HG03520 (cell line): ENCODE results near the gene KBTBD13.

ENCODE experiments used
- ATAC-seq: cut with Tn5 transposase; IDR thresholded peaks from one replicate; pipeline ENCODE4 v1.9.1; 2021; ENCODE audit warnings: mild to moderate bottlenecking, moderate library complexity; ENCODE audit not compliant: unreplicated experiment

KBTBD13 gene

GRCh38 chr15:65105038-65105437 is 28.5 kb downstream of the KBTBD13 start:
- ATAC-seq = no peak

- no peak for ATAC-seq
Observed at GRCh38 chr15:65106011-65106590, 29.6 kb downstream of the KBTBD13 start.

- no peak for ATAC-seq
Observed at GRCh38 chr15:65110676-65111292, 34.2 kb downstream of the KBTBD13 start.

- ATAC-seq = no peak
Observed at GRCh38 chr15:65115086-65115485, 38.5 kb downstream of the KBTBD13 start, which contains the start of gene UBAP1L. UBAP1L (minus strand) TSS chr15:65115200; CDS start chr15:65106215, 8,985 bp downstream.

GRCh38 chr15:65115542-65115941 is 39.0 kb downstream of the KBTBD13 start:
- ATAC-seq = no peak
